PC-9 (cell line): ENCODE measurements around the gene SPATS2L.

Source experiments
- CTCF ChIP-seq: fragments of 200-600 bp; sonication (generic); conservative IDR thresholded peaks from 2 replicates; pipeline ENCODE4 v1.6.1; 2017; ENCODE audit warnings: mixed run types, antibody characterized with exemption, mild to moderate bottlenecking, moderate library complexity
- EZH2 ChIP-seq: fragments of 200-600 bp; sonication (generic); IDR thresholded peaks from 2 replicates; pipeline ENCODE4 v1.8.0; 2017; ENCODE audit warnings: antibody characterized with exemption, low read depth

- TF ChIP-seq CTCF (no peak), EZH2 (no peak)
Observed at GRCh38 chr2:200354833-200355751, 48.6 kb downstream of the SPATS2L start.
